Uterus (tissue), 4 donors: ENCODE measurements around the gene PROCR. TPM values are rescaled to one million over a fixed set of nuclear protein-coding genes. Genes with fewer than 3 reads are reported as not detected.
A peak's percentile ranks its signal among the peaks of the same experiment; 100 is the strongest.
"Not testable (repeated sequence)": the region's sequence is repeated elsewhere in the genome, so short reads cannot be mapped to it uniquely, and the experiment has no call there.

Experiments
- DNase-seq, 2 donors: peaks; one replicate each; pipeline ENCODE4 v3.0.0-alpha.2; 2019 to 2020
- H3K27ac ChIP-seq, 2 donors: fragments of 200-600 bp; sonication (generic); 1 replicate in 1 of 2; 2 replicates in 1 of 2; pipeline ENCODE4 v1.5.1; 2016 to 2018
- H3K27me3 ChIP-seq, 2 donors: fragments of 200-600 bp; sonication (generic); one replicate each; pipeline ENCODE4 v1.5.1; 2018 to 2019; ENCODE audit warnings: control low read depth in 1 of 2
- H3K36me3 ChIP-seq, 2 donors: fragments of 200-600 bp; sonication (generic); one replicate each; pipeline ENCODE4 v1.5.1; 2019; ENCODE audit warnings: control low read depth in 1 of 2
- H3K4me1 ChIP-seq, 2 donors: fragments of 200-600 bp; sonication (generic); one replicate each; pipeline ENCODE4 v1.5.1; 2018 to 2019; ENCODE audit warnings: control low read depth in 1 of 2
- H3K4me3 ChIP-seq, 2 donors: fragments of 200-600 bp; sonication (generic); 1 replicate in 1 of 2; 2 replicates in 1 of 2; pipeline ENCODE4 v1.5.1; 2018 to 2019; ENCODE audit warnings: mild to moderate bottlenecking in 1 of 2
- H3K9me3 ChIP-seq, 2 donors: fragments of 200-600 bp; sonication (generic); one replicate each; pipeline ENCODE4 v1.5.1; 2019; ENCODE audit warnings: control low read depth in 1 of 2
- POLR2A ChIP-seq, 2 donors: fragments of 450-650 bp; IDR thresholded peaks; one replicate each; pipeline ENCODE4 v1.6.1; 2016; ENCODE audit warnings: antibody characterized with exemption in 2 of 2, mild to moderate bottlenecking in 1 of 2, moderate library complexity in 1 of 2
- intact Hi-C: fragments of 100-400 bp; cut with DNase I; formaldehyde crosslinking; loops from one replicate; pipeline ENCODE4 v1.15.1; 2023; ENCODE audit warnings: low total_unique reads
- total RNA-seq, 4 donors: library from RNA; depleted of rRNA in 3 of 4; stranded (reverse); fragments of >200 nt in 3 of 4; gene quantifications; one replicate each; pipeline versions ENCODE4 v1.1.0 to v1.2.4, GENCODE V29; 2014 to 2023
- TF ChIP-seq, protein P1 (sequence below), 4 experiments: fragments of 200-600 bp in 2 of 4; fragments of 450-650 bp in 2 of 4; sonication (generic) in 2 of 4; IDR thresholded peaks; one replicate each; pipeline ENCODE4 v1.5.1; 2016 to 2019; ENCODE audit warnings: antibody characterized with exemption in 4 of 4, mild to moderate bottlenecking in 2 of 4, moderate library complexity in 1 of 4
- donor health status: DM: yes; HTN: yes; CAD: no.

The PROCR gene
- total RNA-seq, 4 donors from 2014 or later, result 40.2 to 96.2 (median 60.7) TPM

DNA sequence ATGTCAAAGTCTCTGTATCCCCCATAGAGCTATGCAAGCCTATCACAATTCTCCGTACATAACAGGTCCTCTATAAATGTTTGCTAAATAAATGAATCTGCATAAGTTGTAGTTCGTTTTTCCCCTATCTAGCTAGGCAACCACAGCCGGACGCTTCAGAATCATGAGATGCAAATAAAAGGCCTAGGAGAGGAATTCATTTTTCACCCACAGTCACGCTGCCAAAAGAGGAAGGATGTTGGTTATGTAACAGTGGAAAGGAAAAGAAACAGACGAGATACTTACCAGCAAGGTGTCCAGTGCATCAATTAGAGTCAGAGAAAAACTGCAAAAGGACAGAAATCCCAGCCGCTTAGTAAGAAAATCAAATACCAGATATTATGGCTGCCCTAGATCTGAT is 27.2 kb upstream of the PROCR start:
- H3K36me3 ChIP-seq, result no peaks in the 10 kb centered on the region
- no peaks in the 10 kb centered on the region for H3K9me3 ChIP-seq
- H3K4me1 ChIP-seq, result peaks cover 6 to 9% of the 10 kb centered on the region in 2 donors
- DNase-seq, result no peak
- no peaks in the 10 kb centered on the region for H3K27me3 ChIP-seq
- TF ChIP-seq, protein P1, sequence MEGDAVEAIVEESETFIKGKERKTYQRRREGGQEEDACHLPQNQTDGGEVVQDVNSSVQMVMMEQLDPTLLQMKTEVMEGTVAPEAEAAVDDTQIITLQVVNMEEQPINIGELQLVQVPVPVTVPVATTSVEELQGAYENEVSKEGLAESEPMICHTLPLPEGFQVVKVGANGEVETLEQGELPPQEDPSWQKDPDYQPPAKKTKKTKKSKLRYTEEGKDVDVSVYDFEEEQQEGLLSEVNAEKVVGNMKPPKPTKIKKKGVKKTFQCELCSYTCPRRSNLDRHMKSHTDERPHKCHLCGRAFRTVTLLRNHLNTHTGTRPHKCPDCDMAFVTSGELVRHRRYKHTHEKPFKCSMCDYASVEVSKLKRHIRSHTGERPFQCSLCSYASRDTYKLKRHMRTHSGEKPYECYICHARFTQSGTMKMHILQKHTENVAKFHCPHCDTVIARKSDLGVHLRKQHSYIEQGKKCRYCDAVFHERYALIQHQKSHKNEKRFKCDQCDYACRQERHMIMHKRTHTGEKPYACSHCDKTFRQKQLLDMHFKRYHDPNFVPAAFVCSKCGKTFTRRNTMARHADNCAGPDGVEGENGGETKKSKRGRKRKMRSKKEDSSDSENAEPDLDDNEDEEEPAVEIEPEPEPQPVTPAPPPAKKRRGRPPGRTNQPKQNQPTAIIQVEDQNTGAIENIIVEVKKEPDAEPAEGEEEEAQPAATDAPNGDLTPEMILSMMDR (IDR thresholded peaks at IDR 0.05), result no peak
- TF ChIP-seq POLR2A (IDR thresholded peaks at IDR 0.05), result no peak
- H3K4me3 ChIP-seq, result no peak overlapping the region
- H3K27ac ChIP-seq, result no peak overlapping the region
- intact Hi-C loops, result loop anchor here (2.0 to 10.0 kb wide), 2 partner anchors 64 to 130 kb away; partner anchors contain the start of gene MMP24OS

DNA sequence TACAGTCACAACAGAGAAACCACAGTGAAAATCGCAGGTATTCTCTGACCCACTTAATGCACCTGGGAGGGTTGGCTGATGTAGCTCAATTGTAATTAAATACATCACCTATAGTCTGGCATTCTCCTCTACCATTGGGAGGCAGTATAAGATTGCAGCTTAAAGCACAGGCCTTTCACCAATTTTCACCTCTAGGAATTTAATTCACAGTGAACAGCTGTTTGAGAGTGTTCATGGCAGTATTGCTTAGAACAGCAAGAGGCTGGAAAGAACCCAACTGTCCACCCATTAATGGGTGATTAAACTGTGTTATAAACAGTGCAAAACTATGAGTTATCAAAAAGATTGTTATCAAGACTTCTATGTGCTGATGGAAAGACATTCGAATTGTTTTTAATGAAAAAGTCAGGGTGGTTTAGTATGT is 26.7 kb upstream of the PROCR start:
- Histone ChIP-seq H3K4me1 (peaks cover 6 to 9% of the 10 kb centered on the region in 2 donors), H3K27ac (peak overlapping the region in 1 of 2 donors; percentile 41), H3K36me3 (no peaks in the 10 kb centered on the region), H3K27me3 (no peaks in the 10 kb centered on the region), H3K9me3 (no peaks in the 10 kb centered on the region), H3K4me3 (no peak overlapping the region)
- peak in 1 of 2 donors; percentile 45 for DNase-seq
- TF ChIP-seq POLR2A (IDR thresholded peaks at IDR 0.05), result no peak
- TF ChIP-seq, protein P1 (IDR thresholded peaks at IDR 0.05), result peak; percentile 58 to 96 (median 87)
- intact Hi-C loops, result loop anchor here (2.0 to 10.0 kb wide), 2 partner anchors 64 to 130 kb away; partner anchors contain the start of gene MMP24OS

DNA sequence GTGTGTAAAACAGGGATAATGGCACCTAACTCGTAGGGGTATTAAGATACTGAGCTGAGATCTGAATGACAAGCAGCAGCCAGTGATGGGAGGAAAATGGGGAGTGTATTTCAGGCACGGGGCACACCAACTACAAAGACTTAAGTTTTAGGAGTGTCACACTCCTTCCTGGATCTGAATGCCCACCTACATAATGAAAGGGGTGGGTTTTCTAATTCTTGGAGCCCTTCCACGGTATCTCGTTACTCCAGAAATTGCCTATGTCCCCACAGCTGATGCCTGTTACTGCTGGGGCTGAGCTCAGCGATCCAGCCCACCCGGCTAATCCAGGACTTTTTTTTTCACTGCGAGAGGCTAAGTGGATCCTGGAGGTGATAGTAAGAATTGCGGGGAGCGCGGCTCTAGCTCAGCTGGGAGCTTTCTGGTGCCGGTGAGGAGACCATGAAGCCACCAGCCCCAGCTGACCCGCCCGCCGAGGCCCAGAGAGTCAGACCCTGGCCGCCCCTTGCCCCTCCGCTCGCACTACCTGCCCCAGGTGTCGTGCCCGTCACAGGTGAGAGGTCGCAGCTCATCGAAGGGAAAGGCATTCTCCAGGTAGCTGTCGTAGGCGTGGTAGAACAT is 25.5 kb upstream of the PROCR start:
- peak in 1 of 2 donors; percentile 30 for DNase-seq

DNA sequence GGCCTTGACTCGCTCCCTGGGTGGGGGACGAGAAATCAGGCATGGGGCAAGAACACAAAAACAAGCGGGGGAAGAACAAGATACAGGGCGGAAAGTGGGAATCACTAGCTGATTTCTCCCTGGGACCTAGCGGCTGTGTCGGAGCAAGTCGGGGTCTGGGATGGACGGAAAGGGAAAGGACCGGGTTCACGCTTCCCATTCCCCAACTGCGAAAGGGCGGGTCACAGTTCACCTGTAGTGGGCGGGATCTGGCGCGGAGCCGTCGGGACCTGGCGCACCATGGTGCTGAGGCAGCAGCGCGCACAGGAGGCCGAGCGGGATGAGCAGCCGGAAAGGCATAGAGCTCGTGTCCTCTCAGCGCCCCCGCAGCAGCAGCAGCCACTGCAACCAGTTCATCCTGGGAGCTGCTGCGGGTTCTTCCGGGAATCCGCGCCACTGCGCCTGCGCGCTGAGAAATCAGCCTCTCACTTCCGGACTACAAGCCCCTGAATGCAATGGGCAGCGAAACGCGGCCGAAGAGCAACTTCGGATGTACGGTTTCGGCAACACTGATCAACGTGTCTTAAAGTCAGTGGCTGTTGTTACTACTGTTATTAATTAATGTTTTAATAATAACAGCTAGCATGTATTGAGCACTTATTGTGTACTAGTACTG is 24.8 kb upstream of the PROCR start, which contains the start of gene EDEM2:
TSS of gene EDEM2 (minus strand) at position 417 of the 655 bp plus-strand sequence. CDS start at position 339, 78 bp downstream.
- no peaks in the 10 kb centered on the region for H3K9me3 ChIP-seq

More for the DNA sequence above, 25.5 kb upstream of the PROCR start:
- intact Hi-C loops, result loop anchor here (10.0 kb wide), 1 partner anchor 128 kb away; the partner anchor contains the start of gene MMP24OS
- TF ChIP-seq POLR2A (IDR thresholded peaks at IDR 0.05), result no peak
- TF ChIP-seq, protein P1 (IDR thresholded peaks at IDR 0.05), result no peak
- Histone ChIP-seq H3K27me3 (no peaks in the 10 kb centered on the region), H3K36me3 (no peaks in the 10 kb centered on the region), H3K27ac (peak overlapping the region; percentile 80 to 81), H3K4me3 (peak overlapping the region; percentile 64 to 73), H3K4me1 (peaks cover 6 to 9% of the 10 kb centered on the region in 2 donors), H3K9me3 (no peaks in the 10 kb centered on the region)

DNA sequence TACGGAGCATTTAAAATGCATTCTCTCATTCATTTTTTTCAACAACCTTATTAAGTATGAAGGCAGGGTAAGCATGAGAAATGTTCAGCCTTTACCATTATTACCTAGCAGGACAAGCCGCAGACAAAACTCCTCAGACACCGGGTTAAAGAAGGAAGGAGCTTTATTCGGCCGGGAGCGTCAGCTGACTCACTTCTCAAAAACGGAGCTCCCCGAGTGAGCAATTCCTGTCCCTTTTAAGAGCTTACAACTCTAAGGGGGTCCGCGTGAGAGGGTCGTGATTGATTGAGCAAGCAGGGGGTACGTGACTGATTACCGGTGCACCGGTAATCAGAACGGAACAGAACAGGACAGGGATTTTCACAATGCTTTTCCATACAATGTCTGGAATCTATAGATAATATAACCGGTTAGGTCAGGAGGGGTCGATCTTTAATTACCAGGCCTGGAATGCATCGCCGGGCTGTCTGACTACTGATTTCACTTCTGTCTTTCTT is 24.2 kb upstream of the PROCR start:
- not testable (repeated sequence) for H3K4me1 ChIP-seq, DNase-seq, H3K36me3 ChIP-seq, H3K9me3 ChIP-seq, H3K27me3 ChIP-seq
- Histone ChIP-seq H3K4me3 (peak overlapping the region; percentile 64 to 73), H3K27ac (peak overlapping the region; percentile 80 to 81)
- intact Hi-C loops, result loop anchor here (10.0 kb wide), 1 partner anchor 127 kb away; the partner anchor contains the start of gene MMP24OS

More for the DNA sequence above, 24.8 kb upstream of the PROCR start, which contains the start of gene EDEM2:
- Histone ChIP-seq H3K36me3 (no peaks in the 10 kb centered on the region), H3K27me3 (no peaks in the 10 kb centered on the region), H3K27ac (peak within 1 kb of the TSS; percentile 80 to 81), H3K4me1 (peaks cover 6 to 9% of the 10 kb centered on the region in 2 donors), H3K4me3 (peak within 1 kb of the TSS; percentile 64 to 73)
- TF ChIP-seq, protein P1 (IDR thresholded peaks at IDR 0.05), result peak in 2 of 4 experiments; percentile 9 to 37
- TF ChIP-seq POLR2A (IDR thresholded peaks at IDR 0.05), result peak in 1 of 2 donors; percentile 45
- intact Hi-C loops, result loop anchor here (10.0 kb wide), 1 partner anchor 128 kb away; the partner anchor contains the start of gene MMP24OS
- DNase-seq, result peak; percentile 94 to 95
